ENCODE data around the gene SCN4B.

GRCh38 chr11:118128310-118128709 is 24.3 kb downstream of the SCN4B start:
- TF ChIP-seq, protein P1, sequence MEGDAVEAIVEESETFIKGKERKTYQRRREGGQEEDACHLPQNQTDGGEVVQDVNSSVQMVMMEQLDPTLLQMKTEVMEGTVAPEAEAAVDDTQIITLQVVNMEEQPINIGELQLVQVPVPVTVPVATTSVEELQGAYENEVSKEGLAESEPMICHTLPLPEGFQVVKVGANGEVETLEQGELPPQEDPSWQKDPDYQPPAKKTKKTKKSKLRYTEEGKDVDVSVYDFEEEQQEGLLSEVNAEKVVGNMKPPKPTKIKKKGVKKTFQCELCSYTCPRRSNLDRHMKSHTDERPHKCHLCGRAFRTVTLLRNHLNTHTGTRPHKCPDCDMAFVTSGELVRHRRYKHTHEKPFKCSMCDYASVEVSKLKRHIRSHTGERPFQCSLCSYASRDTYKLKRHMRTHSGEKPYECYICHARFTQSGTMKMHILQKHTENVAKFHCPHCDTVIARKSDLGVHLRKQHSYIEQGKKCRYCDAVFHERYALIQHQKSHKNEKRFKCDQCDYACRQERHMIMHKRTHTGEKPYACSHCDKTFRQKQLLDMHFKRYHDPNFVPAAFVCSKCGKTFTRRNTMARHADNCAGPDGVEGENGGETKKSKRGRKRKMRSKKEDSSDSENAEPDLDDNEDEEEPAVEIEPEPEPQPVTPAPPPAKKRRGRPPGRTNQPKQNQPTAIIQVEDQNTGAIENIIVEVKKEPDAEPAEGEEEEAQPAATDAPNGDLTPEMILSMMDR (IDR thresholded peaks at IDR 0.05), result no peak
- TF ChIP-seq POLR2AphosphoS5 (IDR thresholded peaks at IDR 0.05; ENCODE audit: low read depth, low read length) (no peak), SIN3A (IDR thresholded peaks at IDR 0.05; ENCODE audit: borderline replicate concordance, insufficient read depth, low read depth, low read length) (no peak), TCF7L2 (IDR thresholded peaks at IDR 0.05; ENCODE audit: low read depth, low read length) (no peak)
